HL-60 (cell line): ENCODE data around the gene PTPRT.

ENCODE experiments used
- DNase-seq, 2 experiments: peaks; one replicate each; pipeline ENCODE4 v3.0.0-alpha.2; 2010 to 2020; ENCODE audit warnings: low read depth in 1 of 2, low spot score in 1 of 2
- H3K27ac ChIP-seq: fragments of 250-450 bp; sonication (Bioruptor Pico); replicated peaks from 2 replicates; pipeline ENCODE4 v1.5.1; 2020; ENCODE audit warnings: mild to moderate bottlenecking, moderate library complexity
- H3K27me3 ChIP-seq: fragments of 250-450 bp; sonication (Bioruptor Pico); 2 replicates; pipeline ENCODE4 v1.5.1; 2021; ENCODE audit warnings: mild to moderate bottlenecking, moderate library complexity; ENCODE audit not compliant: insufficient read depth, poor library complexity, severe bottlenecking
- H3K4me3 ChIP-seq: replicated peaks from 2 replicates; pipeline ENCODE4 v1.5.1; 2011; ENCODE audit warnings: mild to moderate bottlenecking, control low read depth, low read length; ENCODE audit not compliant: insufficient read depth
- CTCF ChIP-seq: IDR thresholded peaks from one replicate; pipeline ENCODE4 v1.5.1; 2011; ENCODE audit warnings: low read length, control low read depth, inconsistent platforms; ENCODE audit not compliant: insufficient read depth
- GABPA ChIP-seq: IDR thresholded peaks from 2 replicates; pipeline ENCODE4 v1.6.1; 2012; ENCODE audit warnings: low read depth
- POLR2AphosphoS5 ChIP-seq: IDR thresholded peaks from 2 replicates; pipeline ENCODE4 v1.6.1; 2012; ENCODE audit warnings: low read depth
- REST ChIP-seq: IDR thresholded peaks from 2 replicates; pipeline ENCODE4 v1.6.1; 2012; ENCODE audit warnings: low read depth; ENCODE audit not compliant: insufficient replicate concordance
- SPI1 ChIP-seq: IDR thresholded peaks from 2 replicates; pipeline ENCODE4 v1.6.1; 2012; ENCODE audit warnings: low read depth, mild to moderate bottlenecking, borderline replicate concordance

The PTPRT gene

GRCh38 chr20:42447270-42447669 is 742.4 kb downstream of the PTPRT start:
- H3K4me3 ChIP-seq, result no peak overlapping the region
- H3K27me3 ChIP-seq, result no peaks in the 10 kb centered on the region
- H3K27ac ChIP-seq, result no peak overlapping the region
- no peak for DNase-seq
- TF ChIP-seq CTCF, result no peak
- TF ChIP-seq GABPA, result no peak
- no peak for TF ChIP-seq REST
- no peak for TF ChIP-seq POLR2AphosphoS5

GRCh38 chr20:42444799-42445198 is 744.9 kb downstream of the PTPRT start:
- Histone ChIP-seq H3K27ac (no peak overlapping the region), H3K27me3 (no peaks in the 10 kb centered on the region), H3K4me3 (no peak overlapping the region)
- TF ChIP-seq POLR2AphosphoS5, result no peak
- no peak for TF ChIP-seq SPI1
- TF ChIP-seq CTCF, result no peak
- TF ChIP-seq REST, result no peak
- no peak for TF ChIP-seq GABPA
- DNase-seq, result no peak

- Histone ChIP-seq H3K27ac (no peak overlapping the region), H3K4me3 (no peak overlapping the region), H3K27me3 (no peaks in the 10 kb centered on the region)
- no peak for TF ChIP-seq SPI1
- TF ChIP-seq POLR2AphosphoS5, result no peak
- TF ChIP-seq REST, result no peak
- TF ChIP-seq GABPA, result no peak
- no peak for TF ChIP-seq CTCF
- no peak for DNase-seq
These were observed 746.5 kb downstream of the PTPRT start for GRCh38 chr20:42443200-42443599.
